Keratinocyte (primary cell): ENCODE results near the gene RNF166. TPM values are rescaled to one million over a fixed set of nuclear protein-coding genes. Genes with fewer than 3 reads are reported as not detected.

Source experiments
- DNase-seq: peaks from one replicate; pipeline ENCODE4 v3.0.0-alpha.2; 2011; ENCODE audit warnings: low read depth, missing footprints, low spot score
- FAIRE-seq: peaks from 2 replicates; lab custom pipeline; 2011; peaks lifted over from hg19 to GRCh38; lab: Jason Lieb, UNC
- H2AFZ ChIP-seq: 2 replicates; pipeline ENCODE4 v1.6.0; 2012; ENCODE audit warnings: low read length, control low read depth, inconsistent platforms; ENCODE audit not compliant: control insufficient read depth
- H3K27ac ChIP-seq: 2 replicates; pipeline ENCODE4 v1.5.1; 2011; ENCODE audit warnings: low read length; ENCODE audit not compliant: control insufficient read depth, insufficient read depth
- H3K27me3 ChIP-seq: 3 replicates; pipeline ENCODE4 v1.6.0; 2011; ENCODE audit warnings: low read length; ENCODE audit not compliant: control insufficient read depth, insufficient read depth; ENCODE audit errors: extremely low read depth
- H3K36me3 ChIP-seq, 2 experiments: 2 replicates in 1 of 2; 3 replicates in 1 of 2; pipeline ENCODE4 v1.5.1; 2011; ENCODE audit warnings: low read length in 2 of 2, mild to moderate bottlenecking in 1 of 2; ENCODE audit not compliant: control insufficient read depth in 2 of 2, insufficient read depth in 2 of 2; ENCODE audit errors: extremely low read depth in 1 of 2
- H3K4me1 ChIP-seq: 3 replicates; pipeline ENCODE4 v1.5.1; 2011; ENCODE audit warnings: low read length; ENCODE audit not compliant: control insufficient read depth, insufficient read depth; ENCODE audit errors: extremely low read depth
- H3K4me2 ChIP-seq: 3 replicates; pipeline ENCODE4 v1.6.0; 2011; ENCODE audit warnings: low read depth, low read length; ENCODE audit not compliant: control insufficient read depth, insufficient read depth; ENCODE audit errors: extremely low read depth
- H3K4me3 ChIP-seq, 3 experiments: fragments of 200-600 bp in 1 of 3; sonication (generic) in 1 of 3; 2 replicates in 2 of 3; 3 replicates in 1 of 3; pipeline ENCODE4 v1.5.1; 2011 to 2016; ENCODE audit warnings: low read length in 3 of 3, mild to moderate bottlenecking in 3 of 3, control low read depth in 2 of 3, inconsistent platforms in 1 of 3, low read depth in 1 of 3, mixed read lengths in 1 of 3, mixed run types in 1 of 3, moderate library complexity in 1 of 3; ENCODE audit not compliant: control insufficient read depth in 2 of 3, insufficient read depth in 2 of 3; ENCODE audit errors: extremely low read depth in 1 of 3
- H3K79me2 ChIP-seq: 2 replicates; pipeline ENCODE4 v1.6.0; 2012; ENCODE audit warnings: low read length; ENCODE audit not compliant: control insufficient read depth, insufficient read depth
- H3K9ac ChIP-seq: 3 replicates; pipeline ENCODE4 v1.6.0; 2011; ENCODE audit warnings: low read length; ENCODE audit not compliant: control insufficient read depth, insufficient read depth; ENCODE audit errors: extremely low read depth
- H3K9me1 ChIP-seq: 3 replicates; pipeline ENCODE4 v1.6.0; 2011; ENCODE audit warnings: low read length; ENCODE audit not compliant: control insufficient read depth, insufficient read depth; ENCODE audit errors: extremely low read depth
- H3K9me3 ChIP-seq: 2 replicates; pipeline ENCODE4 v1.5.1; 2012; ENCODE audit warnings: low read depth, low read length; ENCODE audit not compliant: control insufficient read depth
- H4K20me1 ChIP-seq: 3 replicates; pipeline ENCODE4 v1.6.0; 2011; ENCODE audit warnings: low read length; ENCODE audit not compliant: control insufficient read depth, insufficient read depth; ENCODE audit errors: extremely low read depth
- CTCF ChIP-seq, 3 experiments: IDR thresholded peaks in 1 of 3; conservative IDR thresholded peaks in 1 of 3; optimal IDR thresholded peaks in 1 of 3; 2 replicates in 2 of 3; 3 replicates in 1 of 3; pipeline versions ENCODE3 to v1.5.1; 2011; ENCODE audit warnings: low read length in 3 of 3, mild to moderate bottlenecking in 3 of 3, moderate library complexity in 2 of 3, control low read depth in 1 of 3, inconsistent platforms in 1 of 3; ENCODE audit not compliant: insufficient read depth in 2 of 3; ENCODE audit errors: extremely low read depth in 1 of 3
- EZH2 ChIP-seq: IDR thresholded peaks from one replicate; pipeline ENCODE4 v1.6.1; 2012; ENCODE audit warnings: inconsistent platforms, mild to moderate bottlenecking, low read length, moderate library complexity
- dilution Hi-C: fragments of 300-500 bp; cut with MboI; formaldehyde crosslinking; loops from one replicate; pipeline ENCODE4 v1.7.0; 2020; ENCODE audit warnings: low sequenced_read_pairs; ENCODE audit not compliant: extremely low pct_ligation_motif_present
- polyA plus RNA-seq, 5 experiments: library from polyadenylated mRNA; depleted of rRNA in 3 of 5; stranded (reverse) in 3 of 5; stranded (forward) in 1 of 5; unstranded in 1 of 5; fragments of >200 nt; gene quantifications; 1 replicate in 1 of 5; 2 replicates in 3 of 5; 3 replicates in 1 of 5; pipeline versions ENCODE4 v1.2.1 to v1.2.3, GENCODE V29; 2011 to 2012; ENCODE audit warnings: missing spikeins in 2 of 5, low read depth in 1 of 5, low replicate concordance in 1 of 5

RNF166 gene
- polyA plus RNA-seq, 1 donor (not counting 4 experiments of a cell fraction or from before 2014, with no cell fraction given) = 3.4 TPM

GRCh38 chr16:88655733-88656281 lies 50.4 kb downstream of the RNF166 start:
- Histone ChIP-seq H2AFZ (no peak overlapping the region), H3K9me1 (no peaks in the 10 kb centered on the region), H3K4me1 (no peaks in the 10 kb centered on the region), H3K9me3 (no peaks in the 10 kb centered on the region), H3K27me3 (no peaks in the 10 kb centered on the region), H3K9ac (no peak overlapping the region), H3K79me2 (peaks cover 37% of the 10 kb centered on the region), H3K36me3 (peaks cover 48 to 49% of the 10 kb centered on the region in 2 experiments), H3K4me3 (no peak overlapping the region), H3K4me2 (no peak overlapping the region), H4K20me1 (peaks cover 22% of the 10 kb centered on the region), H3K27ac (no peak overlapping the region)
- no peak for DNase-seq
- FAIRE-seq = no peak
- dilution Hi-C loops = loop anchor here (25.0 kb wide), 1 partner anchor 106 kb away; no protein-coding TSS in a partner anchor
- TF ChIP-seq EZH2 = no peak
- no peak for TF ChIP-seq CTCF (optimal IDR thresholded peaks at IDR 0.05 in 1 of 3, IDR thresholded peaks at IDR 0.05 in 1 of 3, conservative IDR thresholded peaks at IDR 0.05 in 1 of 3; ENCODE audit: extremely low read depth in 1 of 3, insufficient read depth in 2 of 3, low read length in 3 of 3)

GRCh38 chr16:88655053-88655732 lies 51.0 kb downstream of the RNF166 start:
- Histone ChIP-seq H3K9ac (no peak overlapping the region), H3K4me3 (no peak overlapping the region), H3K36me3 (peaks cover 48 to 49% of the 10 kb centered on the region in 2 experiments), H3K9me3 (no peaks in the 10 kb centered on the region), H3K27me3 (no peaks in the 10 kb centered on the region), H3K9me1 (no peaks in the 10 kb centered on the region), H3K27ac (no peak overlapping the region), H3K79me2 (peaks cover 32% of the 10 kb centered on the region), H4K20me1 (peaks cover 22% of the 10 kb centered on the region), H2AFZ (no peak overlapping the region), H3K4me1 (no peaks in the 10 kb centered on the region), H3K4me2 (no peak overlapping the region)
- dilution Hi-C loops = loop anchor here (25.0 kb wide), 1 partner anchor 107 kb away; no protein-coding TSS in a partner anchor
- FAIRE-seq = no peak
- TF ChIP-seq CTCF (optimal IDR thresholded peaks at IDR 0.05 in 1 of 3, IDR thresholded peaks at IDR 0.05 in 1 of 3, conservative IDR thresholded peaks at IDR 0.05 in 1 of 3; ENCODE audit: extremely low read depth in 1 of 3, insufficient read depth in 2 of 3, low read length in 3 of 3) (no peak), EZH2 (no peak)
- DNase-seq = no peak
